WERI-Rb-1 (cell line): ENCODE data around the gene CACNA2D4.

Experiments
- DNase-seq: peaks from one replicate; pipeline ENCODE4 v3.0.0-alpha.2; 2020
- H3K27ac ChIP-seq: fragments of 250-450 bp; sonication (Bioruptor Pico); 2 replicates; pipeline ENCODE4 v1.5.1; 2020; ENCODE audit warnings: mild to moderate bottlenecking, moderate library complexity
- H3K27me3 ChIP-seq: fragments of 250-450 bp; sonication (Bioruptor Pico); 2 replicates; pipeline ENCODE4 v1.5.1; 2021; ENCODE audit warnings: mild to moderate bottlenecking, low read depth, moderate library complexity; ENCODE audit not compliant: insufficient read depth, severe bottlenecking
- H3K36me3 ChIP-seq: fragments of 250-450 bp; sonication (Bioruptor Pico); 2 replicates; pipeline ENCODE4 v1.5.1; 2020; ENCODE audit warnings: mild to moderate bottlenecking, moderate library complexity
- H3K4me3 ChIP-seq: 2 replicates; pipeline ENCODE4 v1.5.1; 2011; ENCODE audit warnings: low read depth, mild to moderate bottlenecking, control low read depth, low read length
- H3K9me3 ChIP-seq: fragments of 250-450 bp; sonication (Bioruptor Pico); 2 replicates; pipeline ENCODE4 v1.5.1; 2021; ENCODE audit warnings: mild to moderate bottlenecking, moderate library complexity; ENCODE audit not compliant: severe bottlenecking
- CTCF ChIP-seq: IDR thresholded peaks from 2 replicates; pipeline ENCODE4 v1.5.1; 2011; ENCODE audit warnings: low read depth, mild to moderate bottlenecking, control low read depth, inconsistent platforms, low read length

Gene CACNA2D4

GRCh38 chr12:1913377-1914113 lies 4.9 kb downstream of the CACNA2D4 start:
- TF ChIP-seq CTCF, result no peak
- Histone ChIP-seq H3K36me3 (no peaks in the 10 kb centered on the region), H3K27ac (no peak overlapping the region), H3K9me3 (no peaks in the 10 kb centered on the region), H3K4me3 (no peak overlapping the region), H3K27me3 (no peaks in the 10 kb centered on the region)
- DNase-seq, result no peak

GRCh38 chr12:1912580-1913376 lies 5.7 kb downstream of the CACNA2D4 start:
- Histone ChIP-seq H3K9me3 (no peaks in the 10 kb centered on the region), H3K27ac (no peak overlapping the region), H3K27me3 (no peaks in the 10 kb centered on the region), H3K36me3 (no peaks in the 10 kb centered on the region), H3K4me3 (no peak overlapping the region)
- TF ChIP-seq CTCF, result no peak
- DNase-seq, result no peak

- DNase-seq, result no peak
- Histone ChIP-seq H3K4me3 (no peak overlapping the region), H3K36me3 (peaks cover 5% of the 10 kb centered on the region; the same call in 1 of the 2 replicates), H3K27ac (no peak overlapping the region), H3K27me3 (no peaks in the 10 kb centered on the region), H3K9me3 (no peaks in the 10 kb centered on the region)
- TF ChIP-seq CTCF, result no peak
Measured at GRCh38 chr12:1911598-1912575, 6.6 kb downstream of the CACNA2D4 start.

- Histone ChIP-seq H3K4me3 (no peak overlapping the region), H3K36me3 (peaks cover 9% of the 10 kb centered on the region; the same call in 1 of the 2 replicates), H3K27ac (no peak overlapping the region), H3K27me3 (no peaks in the 10 kb centered on the region), H3K9me3 (no peaks in the 10 kb centered on the region)
- no peak for DNase-seq
- no peak for TF ChIP-seq CTCF
Measured at GRCh38 chr12:1910468-1910867, 8.0 kb downstream of the CACNA2D4 start.

- Histone ChIP-seq H3K4me3 (no peak overlapping the region), H3K9me3 (peaks cover 8% of the 10 kb centered on the region), H3K27ac (no peak overlapping the region), H3K27me3 (no peaks in the 10 kb centered on the region), H3K36me3 (peaks cover 9% of the 10 kb centered on the region)
- DNase-seq, result no peak
- no peak for TF ChIP-seq CTCF
Measured at GRCh38 chr12:1908758-1909157, 9.7 kb downstream of the CACNA2D4 start.
